Central memory CD8-positive, alpha-beta T cell (primary cell): ENCODE measurements around the gene DEAF1.

Experiments used
- ATAC-seq: fragments of 150-1000 bp; cut with Tn5 transposase; replicated peaks from 2 replicates; pipeline ENCODE4 v1.10.0; 2022; ENCODE audit warnings: mild to moderate bottlenecking, moderate FRiP score, moderate number of reproducible peaks; ENCODE audit not compliant: poor library complexity, severe bottlenecking; ENCODE audit errors: extremely low read depth
- DNase-seq, 2 donors: peaks; one replicate each; pipeline ENCODE4 v3.0.0; 2021; ENCODE audit warnings: low spot score in 2 of 2
- H3K27ac Mint-ChIP-seq: one replicate; pipeline ENCODE4 v1.8.0; 2022; ENCODE audit warnings: low read depth, mild to moderate bottlenecking, moderate library complexity, mixed read lengths
- H3K27me3 Mint-ChIP-seq: one replicate; pipeline ENCODE4 v1.8.0; 2022; ENCODE audit warnings: mixed read lengths
- H3K36me3 Mint-ChIP-seq: one replicate; pipeline ENCODE4 v1.8.0; 2022; ENCODE audit warnings: mild to moderate bottlenecking, moderate library complexity, mixed read lengths; ENCODE audit not compliant: insufficient read depth
- H3K4me1 Mint-ChIP-seq: one replicate; pipeline ENCODE4 v1.8.0; 2022; ENCODE audit warnings: mixed read lengths
- H3K4me3 Mint-ChIP-seq: one replicate; pipeline ENCODE4 v1.8.0; 2022; ENCODE audit warnings: mild to moderate bottlenecking, moderate library complexity, mixed read lengths
- H3K9me3 Mint-ChIP-seq: one replicate; pipeline ENCODE4 v1.8.0; 2022; ENCODE audit warnings: mixed read lengths

DEAF1 gene

DNA sequence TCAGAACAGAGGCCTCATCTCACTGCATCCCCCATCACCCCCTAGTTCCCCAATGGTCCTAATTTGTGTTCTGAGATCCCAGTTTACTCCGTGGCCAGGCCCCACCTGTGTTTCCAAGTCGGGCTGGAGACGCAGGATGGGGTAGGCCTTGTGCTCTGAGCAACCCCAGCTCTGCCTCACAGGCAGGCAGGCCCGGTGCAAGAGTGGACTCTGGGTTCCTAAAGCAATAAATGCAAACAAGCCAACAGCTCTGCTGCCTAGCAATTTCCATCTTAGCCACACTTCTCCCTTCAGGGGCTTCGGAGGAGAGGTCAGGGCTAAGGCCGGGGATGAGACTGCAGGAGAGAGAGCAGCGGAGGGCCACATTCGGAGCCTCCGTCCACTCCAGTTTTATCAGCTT lies 8.5 kb upstream of the DEAF1 start:
- Mint-ChIP-seq H3K4me1 (no peaks in the 10 kb centered on the region), H3K9me3 (no peaks in the 10 kb centered on the region), H3K27ac (no peak overlapping the region), H3K27me3 (peaks cover 14% of the 10 kb centered on the region), H3K36me3 (peaks cover 7% of the 10 kb centered on the region), H3K4me3 (no peak overlapping the region)
- ATAC-seq (no peak), DNase-seq (no peak)

- H3K4me3 Mint-ChIP-seq = no peak overlapping the region
- H3K27ac Mint-ChIP-seq = no peak overlapping the region
- no peak for ATAC-seq
- no peaks in the 10 kb centered on the region for H3K9me3 Mint-ChIP-seq
- no peaks in the 10 kb centered on the region for H3K4me1 Mint-ChIP-seq
- no peak for DNase-seq
- peaks cover 7% of the 10 kb centered on the region for H3K36me3 Mint-ChIP-seq
- peaks cover 9% of the 10 kb centered on the region for H3K27me3 Mint-ChIP-seq
Observed at GRCh38 chr11:702462-703461, 7.7 kb upstream of the DEAF1 start.

DNA sequence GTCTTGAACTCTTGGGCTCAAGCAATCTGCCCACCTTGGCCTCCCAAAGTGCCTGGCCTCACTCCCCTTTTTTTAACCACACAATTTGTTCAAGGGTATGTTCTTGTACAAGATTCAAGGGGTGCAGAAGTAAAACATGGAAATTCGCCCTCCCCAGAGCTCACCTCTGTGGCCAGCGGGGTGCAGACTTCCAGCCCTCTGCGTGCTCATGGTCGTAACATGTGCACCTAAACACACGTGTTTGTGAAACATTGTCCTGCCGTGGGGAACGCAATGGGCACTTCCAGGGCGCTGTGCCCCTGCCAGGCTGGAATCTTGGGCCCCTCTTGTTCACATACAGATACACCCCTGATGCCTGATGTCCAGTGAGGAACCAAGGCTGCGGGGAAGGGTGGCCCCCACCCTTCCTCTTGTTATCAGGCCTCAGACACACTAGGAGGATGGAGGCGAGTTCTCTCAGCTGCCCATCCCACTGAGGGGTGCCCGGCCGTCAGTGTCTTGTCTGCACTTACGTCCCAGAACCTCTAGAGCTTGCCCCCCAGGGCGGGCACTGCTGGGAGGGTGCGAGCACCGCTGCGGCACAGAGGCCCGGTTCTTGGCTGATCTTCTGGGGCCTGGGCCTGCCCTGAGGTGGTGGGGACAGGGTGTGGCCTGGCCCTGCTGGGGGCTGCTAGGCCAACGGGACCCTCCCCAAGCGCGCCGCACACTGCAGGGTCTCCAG lies 6.9 kb upstream of the DEAF1 start:
- no peak overlapping the region for H3K27ac Mint-ChIP-seq
- H3K36me3 Mint-ChIP-seq = peaks cover 5% of the 10 kb centered on the region

GRCh38 chr11:699753-700152 lies 4.7 kb upstream of the DEAF1 start:
- Mint-ChIP-seq H3K27me3 (no peaks in the 10 kb centered on the region), H3K36me3 (peaks cover 5% of the 10 kb centered on the region), H3K4me3 (no peak overlapping the region), H3K27ac (no peak overlapping the region), H3K4me1 (peaks cover 5% of the 10 kb centered on the region), H3K9me3 (no peaks in the 10 kb centered on the region)
- DNase-seq = no peak
- ATAC-seq = no peak

More for the DNA sequence above, 6.9 kb upstream of the DEAF1 start:
- peaks cover under 1% of the 10 kb centered on the region for H3K27me3 Mint-ChIP-seq
- no peak overlapping the region for H3K4me3 Mint-ChIP-seq
- DNase-seq (no peak), ATAC-seq (no peak)
- no peaks in the 10 kb centered on the region for H3K4me1 Mint-ChIP-seq
- H3K9me3 Mint-ChIP-seq = no peaks in the 10 kb centered on the region

DNA sequence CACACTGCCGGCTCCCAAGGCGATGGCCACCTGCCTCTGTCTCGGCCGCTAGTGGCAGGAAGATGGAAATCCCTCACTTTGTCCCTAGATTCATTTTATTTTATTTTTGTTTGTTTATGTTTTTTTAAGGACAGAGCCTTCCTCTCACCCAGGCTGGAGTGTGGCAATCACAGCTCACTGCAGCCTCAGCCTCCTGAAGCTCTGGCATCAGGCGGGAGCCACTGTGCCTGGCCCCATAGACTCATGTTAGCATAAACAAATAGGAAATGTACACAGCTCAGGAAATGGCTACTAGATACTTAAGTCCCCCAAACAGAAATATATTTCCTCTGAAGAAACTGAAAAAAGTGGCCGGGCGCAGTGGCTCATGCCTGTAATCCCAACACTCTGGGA lies 4.1 kb upstream of the DEAF1 start:
- Mint-ChIP-seq H3K27me3 (no peaks in the 10 kb centered on the region), H3K4me3 (no peak overlapping the region), H3K4me1 (peaks cover 5% of the 10 kb centered on the region), H3K27ac (no peak overlapping the region), H3K36me3 (peaks cover 5% of the 10 kb centered on the region), H3K9me3 (no peaks in the 10 kb centered on the region)
- no peak for DNase-seq
- no peak for ATAC-seq

GRCh38 chr11:698493-699115 lies 3.6 kb upstream of the DEAF1 start:
- ATAC-seq = no peak
- no peak overlapping the region for H3K4me3 Mint-ChIP-seq
- H3K36me3 Mint-ChIP-seq = peaks cover 6% of the 10 kb centered on the region
- H3K4me1 Mint-ChIP-seq = peaks cover 8% of the 10 kb centered on the region
- no peak for DNase-seq
- H3K27ac Mint-ChIP-seq = no peak overlapping the region
- H3K27me3 Mint-ChIP-seq = no peaks in the 10 kb centered on the region
- H3K9me3 Mint-ChIP-seq = no peaks in the 10 kb centered on the region

DNA sequence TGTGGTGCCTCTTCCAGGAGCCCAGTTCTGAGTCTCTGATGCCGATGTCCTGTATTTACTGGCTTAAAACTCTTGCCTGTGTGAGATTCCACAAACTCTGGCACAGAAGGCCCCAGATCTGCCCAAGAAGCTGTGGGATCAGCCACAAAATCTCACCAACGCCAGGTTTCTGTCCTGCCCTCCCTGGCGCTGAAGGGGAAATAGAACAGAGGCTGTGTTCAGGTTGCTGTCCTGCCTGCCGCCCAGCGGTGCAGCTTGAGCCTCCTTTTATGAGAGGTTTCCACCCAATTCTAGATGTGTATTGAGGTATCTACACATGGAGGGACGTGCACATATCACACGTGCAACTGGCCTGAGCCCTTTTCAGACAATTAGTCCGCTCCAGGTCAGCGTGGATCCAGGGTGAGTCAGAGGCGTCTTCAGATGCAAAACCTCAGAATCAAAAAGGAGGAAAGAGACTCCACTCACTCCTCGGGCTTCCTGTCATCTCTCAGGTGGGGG lies 2.8 kb upstream of the DEAF1 start:
- Mint-ChIP-seq H3K4me1 (peaks cover 15% of the 10 kb centered on the region), H3K27ac (no peak overlapping the region), H3K9me3 (no peaks in the 10 kb centered on the region), H3K27me3 (no peaks in the 10 kb centered on the region), H3K36me3 (peaks cover 10% of the 10 kb centered on the region), H3K4me3 (peak overlapping the region; percentile 60)
- no peak for DNase-seq
- no peak for ATAC-seq

- peaks cover 10% of the 10 kb centered on the region for H3K36me3 Mint-ChIP-seq
- H3K27ac Mint-ChIP-seq = peak overlapping the region; percentile 87
- peaks cover 20% of the 10 kb centered on the region for H3K4me1 Mint-ChIP-seq
- no peak for ATAC-seq
- H3K9me3 Mint-ChIP-seq = no peaks in the 10 kb centered on the region
- DNase-seq = no peak
- no peaks in the 10 kb centered on the region for H3K27me3 Mint-ChIP-seq
- H3K4me3 Mint-ChIP-seq = peak overlapping the region; percentile 83
Observed at GRCh38 chr11:696955-697491, 2.0 kb upstream of the DEAF1 start.

DNA sequence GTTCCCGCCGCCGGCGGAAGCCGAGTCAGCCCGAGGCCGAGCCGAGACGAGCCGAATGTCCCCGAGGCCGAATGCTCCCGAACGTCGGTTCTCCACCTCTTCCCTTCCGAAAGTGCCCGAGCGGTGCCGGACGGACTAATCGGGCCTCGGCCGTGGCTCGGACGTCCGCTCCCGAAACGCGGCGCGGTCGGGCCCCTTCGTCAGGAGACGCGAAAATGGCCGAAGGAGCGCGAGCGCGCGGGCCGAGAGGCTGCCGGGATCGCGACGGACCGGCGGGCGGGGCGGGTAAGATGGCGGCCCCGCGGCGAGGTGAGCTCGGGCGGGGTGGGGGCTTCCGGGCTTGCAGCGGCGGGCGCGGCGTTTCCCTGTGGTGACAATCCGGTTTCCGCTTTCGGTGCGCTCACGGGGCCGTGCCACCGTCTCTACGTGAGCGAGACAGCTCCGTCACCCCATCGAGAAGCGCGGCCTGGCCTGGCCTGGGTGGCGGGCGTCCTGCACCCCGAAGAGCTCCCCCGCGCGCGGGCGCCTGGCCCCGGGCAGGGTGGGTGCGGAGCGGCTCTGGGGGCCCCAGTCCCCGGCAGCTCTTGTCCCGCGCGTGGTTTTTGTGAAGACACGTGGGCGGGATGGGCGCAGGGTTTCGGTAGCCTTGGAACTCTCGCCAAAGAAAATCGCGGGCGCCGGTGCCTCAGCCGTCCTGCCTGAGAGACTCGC lies 671 bp upstream of the DEAF1 start, which contains the start of gene TMEM80:
TSS of gene TMEM80 (plus strand) at position 279 of the 711 bp plus-strand sequence. CDS start at position 291, 12 bp downstream.
- Mint-ChIP-seq H3K4me1 (peaks cover 29% of the 10 kb centered on the region), H3K27me3 (no peaks in the 10 kb centered on the region), H3K9me3 (no peaks in the 10 kb centered on the region), H3K27ac (peak within 1 kb of the TSS; percentile 87), H3K36me3 (peaks cover 9% of the 10 kb centered on the region), H3K4me3 (peak within 1 kb of the TSS; percentile 83)
- peak; percentile 95 to 98 for DNase-seq
- ATAC-seq = peak; percentile 69

DNA sequence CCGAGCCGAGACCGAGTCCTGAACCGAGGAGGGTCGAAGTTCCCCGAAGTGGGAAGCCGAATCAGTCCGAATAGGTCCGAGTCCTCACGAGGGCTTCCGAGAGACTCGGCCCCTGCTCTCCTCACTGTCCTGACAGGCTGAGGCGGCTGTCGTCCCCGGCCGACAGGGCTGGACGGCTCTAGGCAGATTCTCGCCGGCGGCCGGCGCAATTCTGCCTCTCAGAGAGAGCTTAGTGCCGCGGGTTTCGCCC lies 191 bp upstream of the DEAF1 start:
- no peaks in the 10 kb centered on the region for H3K27me3 Mint-ChIP-seq
- H3K9me3 Mint-ChIP-seq = no peaks in the 10 kb centered on the region
- H3K36me3 Mint-ChIP-seq = peaks cover 13% of the 10 kb centered on the region
- ATAC-seq (no peak), DNase-seq (peak in 1 of 2 donors; percentile 98)
- H3K4me3 Mint-ChIP-seq = peak overlapping the region; percentile 83
- peaks cover 29% of the 10 kb centered on the region for H3K4me1 Mint-ChIP-seq
- peak overlapping the region; percentile 87 for H3K27ac Mint-ChIP-seq

- Mint-ChIP-seq H3K36me3 (peaks cover 19% of the 10 kb centered on the region), H3K4me3 (peak overlapping the region; percentile 75), H3K9me3 (no peaks in the 10 kb centered on the region), H3K27me3 (no peaks in the 10 kb centered on the region), H3K27ac (peak overlapping the region; percentile 91), H3K4me1 (peaks cover 29% of the 10 kb centered on the region)
- no peak for DNase-seq
- ATAC-seq = no peak
Observed at GRCh38 chr11:693887-694562, 997 bp downstream of the DEAF1 start.
